K562 (cell line): Measurements from ENCODE around the gene UBAC2. TPM values are rescaled to one million over a fixed set of nuclear protein-coding genes. Genes with fewer than 3 reads are reported as not detected.
A peak's percentile ranks its signal among the peaks of the same experiment; 100 is the strongest.

ENCODE experiments used
- CBX3 ChIP-seq, 2 experiments: IDR thresholded peaks; 1 replicate in 1 of 2; 2 replicates in 1 of 2; pipeline ENCODE4 v1.6.1; 2012; ENCODE audit warnings: inconsistent platforms in 2 of 2, low read length in 2 of 2, borderline replicate concordance in 1 of 2, control low read depth in 1 of 2
- FOXK2 ChIP-seq, 2 experiments: fragments of 450-650 bp; IDR thresholded peaks in 1 of 2; conservative IDR thresholded peaks in 1 of 2; 2 replicates each; pipeline ENCODE4 v1.6.1; 2016; ENCODE audit warnings: low read depth in 2 of 2, mild to moderate bottlenecking in 1 of 2
- LEF1 ChIP-seq: fragments of 450-650 bp; IDR thresholded peaks from 2 replicates; pipeline ENCODE4 v1.6.1; 2016; ENCODE audit warnings: mild to moderate bottlenecking
- MAFK ChIP-seq: IDR thresholded peaks from 2 replicates; pipeline ENCODE4 v1.6.1; 2011; ENCODE audit warnings: low read length, improper control_type of control experiment
- PHF21A ChIP-seq: fragments of 450-650 bp; IDR thresholded peaks from 2 replicates; pipeline ENCODE4 v1.6.1; 2017; ENCODE audit warnings: low read depth, borderline replicate concordance
- POLR2B ChIP-seq: fragments of 450-650 bp; IDR thresholded peaks from 2 replicates; pipeline ENCODE4 v1.6.1; 2018; ENCODE audit warnings: low read depth; ENCODE audit not compliant: partially characterized antibody
- RCOR1 ChIP-seq, 2 experiments: IDR thresholded peaks; 2 replicates each; pipeline ENCODE4 v1.6.1; 2012; ENCODE audit warnings: low read depth in 2 of 2, low read length in 2 of 2, borderline replicate concordance in 1 of 2, improper control_type of control experiment in 1 of 2
- RFX1 ChIP-seq: fragments of 450-650 bp; IDR thresholded peaks from 2 replicates; pipeline ENCODE4 v1.6.1; 2016; ENCODE audit warnings: mild to moderate bottlenecking, moderate library complexity
- SMARCA5 ChIP-seq: fragments of 450-650 bp; IDR thresholded peaks from 2 replicates; pipeline ENCODE4 v1.6.1; 2016
- ZNF644 ChIP-seq: fragments of 200-800 bp; sonication (Bioruptor generic); IDR thresholded peaks from 2 replicates; pipeline ENCODE4 v1.6.1; 2016; ENCODE audit warnings: low read depth, missing genetic modification characterization, missing compliant biosample characterization
- polyA plus RNA-seq, 8 experiments: library from polyadenylated mRNA; depleted of rRNA in 4 of 8; stranded (reverse) in 5 of 8; unstranded in 3 of 8; fragments of >200 nt; fragmentation: Nextera tagmentation in 2 of 8; fragmentation: Illumina TruSeq in 1 of 8; extraction: Ambion mirVana in 2 of 8; extraction: Trizol in 1 of 8; gene quantifications; 2 replicates each; pipeline versions ENCODE4 v1.2.1 to v1.2.3, GENCODE V29; 2011 to 2014; ENCODE audit warnings: inconsistent platforms in 1 of 8, missing spikeins in 1 of 8
- total RNA-seq, 7 experiments: library from RNA; depleted of rRNA in 6 of 7; stranded (reverse); fragments of >200 nt in 6 of 7; fragmentation: Illumina TruSeq in 2 of 7; extraction: Trizol in 2 of 7; gene quantifications; 2 replicates each; pipeline versions ENCODE4 v1.2.1 to v1.2.3, GENCODE V29; 2011 to 2021; ENCODE audit warnings: low replicate concordance in 1 of 7
- TF ChIP-seq, protein P1 (sequence below), 3 experiments: fragments of 200-800 bp in 1 of 3; fragments of 250-450 bp in 1 of 3; fragments of 450-650 bp in 1 of 3; sonication (Bioruptor Pico) in 1 of 3; sonication (Bioruptor generic) in 1 of 3; formaldehyde crosslinking in 1 of 3; IDR thresholded peaks; 2 replicates each; pipeline versions ENCODE4 v1.6.1 to v1.8.0; 2016 to 2022; ENCODE audit warnings: mild to moderate bottlenecking in 2 of 3, missing genetic modification characterization in 2 of 3, missing compliant biosample characterization in 1 of 3, moderate library complexity in 1 of 3
- TF ChIP-seq, protein P2 (sequence below): fragments of 250-450 bp; sonication (Bioruptor Pico); IDR thresholded peaks from 2 replicates; pipeline ENCODE4 v1.8.0; 2022; ENCODE audit warnings: inconsistent platforms, mild to moderate bottlenecking, moderate library complexity, borderline replicate concordance
- TF ChIP-seq, protein P3 (sequence below): fragments of 450-650 bp; IDR thresholded peaks from 2 replicates; pipeline ENCODE4 v1.6.1; 2018; ENCODE audit warnings: mild to moderate bottlenecking, low read depth; ENCODE audit not compliant: partially characterized antibody

The UBAC2 gene
- total and polyA plus RNA-seq, 9 of the 15 experiments (the other 6 are each of a cell fraction or from before 2014, with no cell fraction given), result 6.0 to 84.1 (median 32.3) TPM

DNA sequence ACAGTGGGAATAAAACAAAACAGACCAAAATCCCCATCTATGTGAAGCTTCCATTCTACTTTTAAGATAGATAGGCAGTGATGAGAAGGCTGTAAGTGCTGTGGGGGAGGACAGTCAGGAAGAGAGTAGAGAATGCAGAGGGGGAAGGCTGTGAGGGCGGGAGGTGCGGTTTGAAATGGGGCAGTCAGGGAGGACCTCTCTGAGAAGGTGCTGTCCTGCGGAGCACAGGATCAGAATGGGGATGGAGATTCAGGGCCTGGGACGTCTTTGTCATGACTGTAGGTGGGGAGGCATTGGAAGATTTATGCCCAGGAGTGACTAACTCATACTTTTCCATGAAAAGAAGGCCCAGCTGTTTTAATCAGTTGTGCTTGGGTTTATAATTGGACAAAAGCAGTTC is 110.5 kb downstream of the UBAC2 start (continued):
- TF ChIP-seq, protein P1, sequence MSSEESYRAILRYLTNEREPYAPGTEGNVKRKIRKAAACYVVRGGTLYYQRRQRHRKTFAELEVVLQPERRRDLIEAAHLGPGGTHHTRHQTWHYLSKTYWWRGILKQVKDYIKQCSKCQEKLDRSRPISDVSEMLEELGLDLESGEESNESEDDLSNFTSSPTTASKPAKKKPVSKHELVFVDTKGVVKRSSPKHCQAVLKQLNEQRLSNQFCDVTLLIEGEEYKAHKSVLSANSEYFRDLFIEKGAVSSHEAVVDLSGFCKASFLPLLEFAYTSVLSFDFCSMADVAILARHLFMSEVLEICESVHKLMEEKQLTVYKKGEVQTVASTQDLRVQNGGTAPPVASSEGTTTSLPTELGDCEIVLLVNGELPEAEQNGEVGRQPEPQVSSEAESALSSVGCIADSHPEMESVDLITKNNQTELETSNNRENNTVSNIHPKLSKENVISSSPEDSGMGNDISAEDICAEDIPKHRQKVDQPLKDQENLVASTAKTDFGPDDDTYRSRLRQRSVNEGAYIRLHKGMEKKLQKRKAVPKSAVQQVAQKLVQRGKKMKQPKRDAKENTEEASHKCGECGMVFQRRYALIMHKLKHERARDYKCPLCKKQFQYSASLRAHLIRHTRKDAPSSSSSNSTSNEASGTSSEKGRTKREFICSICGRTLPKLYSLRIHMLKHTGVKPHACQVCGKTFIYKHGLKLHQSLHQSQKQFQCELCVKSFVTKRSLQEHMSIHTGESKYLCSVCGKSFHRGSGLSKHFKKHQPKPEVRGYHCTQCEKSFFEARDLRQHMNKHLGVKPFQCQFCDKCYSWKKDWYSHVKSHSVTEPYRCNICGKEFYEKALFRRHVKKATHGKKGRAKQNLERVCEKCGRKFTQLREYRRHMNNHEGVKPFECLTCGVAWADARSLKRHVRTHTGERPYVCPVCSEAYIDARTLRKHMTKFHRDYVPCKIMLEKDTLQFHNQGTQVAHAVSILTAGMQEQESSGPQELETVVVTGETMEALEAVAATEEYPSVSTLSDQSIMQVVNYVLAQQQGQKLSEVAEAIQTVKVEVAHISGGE (CRISPR knock-in tag; IDR thresholded peaks at IDR 0.05), result no peak
- TF ChIP-seq RCOR1 (IDR thresholded peaks at IDR 0.05; ENCODE audit: borderline replicate concordance in 1 of 2, low read depth in 2 of 2, low read length in 2 of 2) (no peak), RFX1 (no peak), LEF1 (0 out of 2 replicates have a peak, but pooled peaks have one; percentile 24), CBX3 (IDR thresholded peaks at IDR 0.05; ENCODE audit: borderline replicate concordance in 1 of 2, low read length in 2 of 2) (0 out of 3 replicates have a peak, but pooled peaks of 1 of the 2 experiments have one; percentile 30), ZNF644 (no peak), MAFK (no peak), FOXK2 (conservative IDR thresholded peaks at IDR 0.05 in 1 of 2, IDR thresholded peaks at IDR 0.05 in 1 of 2; ENCODE audit: low read depth in 2 of 2) (no peak), PHF21A (0 out of 2 replicates have a peak, but pooled peaks have one; percentile 24), POLR2B (no peak), SMARCA5 (no peak)
- TF ChIP-seq, protein P2, sequence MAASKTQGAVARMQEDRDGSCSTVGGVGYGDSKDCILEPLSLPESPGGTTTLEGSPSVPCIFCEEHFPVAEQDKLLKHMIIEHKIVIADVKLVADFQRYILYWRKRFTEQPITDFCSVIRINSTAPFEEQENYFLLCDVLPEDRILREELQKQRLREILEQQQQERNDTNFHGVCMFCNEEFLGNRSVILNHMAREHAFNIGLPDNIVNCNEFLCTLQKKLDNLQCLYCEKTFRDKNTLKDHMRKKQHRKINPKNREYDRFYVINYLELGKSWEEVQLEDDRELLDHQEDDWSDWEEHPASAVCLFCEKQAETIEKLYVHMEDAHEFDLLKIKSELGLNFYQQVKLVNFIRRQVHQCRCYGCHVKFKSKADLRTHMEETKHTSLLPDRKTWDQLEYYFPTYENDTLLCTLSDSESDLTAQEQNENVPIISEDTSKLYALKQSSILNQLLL, result no peak
- TF ChIP-seq, protein P3, sequence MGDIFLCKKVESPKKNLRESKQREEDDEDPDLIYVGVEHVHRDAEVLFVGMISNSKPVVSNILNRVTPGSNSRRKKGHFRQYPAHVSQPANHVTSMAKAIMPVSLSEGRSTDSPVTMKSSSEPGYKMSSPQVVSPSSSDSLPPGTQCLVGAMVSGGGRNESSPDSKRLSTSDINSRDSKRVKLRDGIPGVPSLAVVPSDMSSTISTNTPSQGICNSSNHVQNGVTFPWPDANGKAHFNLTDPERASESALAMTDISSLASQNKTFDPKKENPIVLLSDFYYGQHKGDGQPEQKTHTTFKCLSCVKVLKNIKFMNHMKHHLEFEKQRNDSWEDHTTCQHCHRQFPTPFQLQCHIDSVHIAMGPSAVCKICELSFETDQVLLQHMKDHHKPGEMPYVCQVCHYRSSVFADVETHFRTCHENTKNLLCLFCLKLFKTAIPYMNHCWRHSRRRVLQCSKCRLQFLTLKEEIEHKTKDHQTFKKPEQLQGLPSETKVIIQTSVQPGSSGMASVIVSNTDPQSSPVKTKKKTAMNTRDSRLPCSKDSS, result no peak
